T1000 (cell line): ENCODE results near the gene SH3TC1.

Source experiments
- DNase-seq: peaks from one replicate; lab custom pipeline; 2025; ENCODE audit warnings: mixed read lengths; lab: John Stamatoyannopoulos, UW

The SH3TC1 gene

DNA sequence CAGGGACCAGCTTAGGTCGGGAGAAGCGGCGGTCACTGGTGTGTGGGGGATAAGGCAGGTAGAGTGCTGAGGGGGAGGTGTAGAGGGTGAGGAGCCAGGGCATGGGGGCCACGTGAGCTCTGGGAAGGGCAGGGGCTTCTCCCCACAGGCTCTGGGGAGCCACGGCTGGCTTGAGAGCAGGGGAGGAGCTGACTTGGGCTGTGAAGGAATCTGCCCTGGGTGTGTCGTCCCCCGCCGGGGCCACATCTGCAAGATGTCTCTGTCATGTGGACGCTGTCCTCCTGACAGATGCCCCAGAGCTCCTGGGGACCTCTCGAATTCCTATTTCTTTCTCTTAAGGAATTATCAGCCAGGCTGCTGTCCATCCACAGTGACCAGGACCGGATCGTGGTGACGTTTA, 15.0 kb downstream of the SH3TC1 start:
- DNase-seq: no peak

DNA sequence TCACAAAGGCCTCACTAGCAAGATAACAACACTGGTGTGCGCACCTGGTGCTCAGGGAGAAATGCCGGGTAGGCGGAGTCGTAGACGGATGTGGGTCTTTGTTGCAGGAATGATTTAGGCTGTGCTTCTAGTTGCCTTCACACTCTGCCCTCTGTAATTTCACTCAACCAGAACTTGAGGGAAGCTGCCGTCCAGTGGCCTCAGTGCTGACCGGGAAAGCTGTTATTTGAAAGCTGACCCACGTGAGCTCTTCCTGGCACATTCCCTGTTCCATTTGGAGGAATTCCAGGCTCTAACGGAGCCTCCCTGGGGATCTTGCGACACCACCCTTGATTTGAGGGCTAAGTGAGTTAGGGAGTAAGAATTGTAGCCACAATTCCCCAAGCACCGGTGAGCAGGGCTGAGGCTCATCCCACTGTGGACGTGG, 15.9 kb downstream of the SH3TC1 start:
- peak; percentile 26 for DNase-seq

DNA sequence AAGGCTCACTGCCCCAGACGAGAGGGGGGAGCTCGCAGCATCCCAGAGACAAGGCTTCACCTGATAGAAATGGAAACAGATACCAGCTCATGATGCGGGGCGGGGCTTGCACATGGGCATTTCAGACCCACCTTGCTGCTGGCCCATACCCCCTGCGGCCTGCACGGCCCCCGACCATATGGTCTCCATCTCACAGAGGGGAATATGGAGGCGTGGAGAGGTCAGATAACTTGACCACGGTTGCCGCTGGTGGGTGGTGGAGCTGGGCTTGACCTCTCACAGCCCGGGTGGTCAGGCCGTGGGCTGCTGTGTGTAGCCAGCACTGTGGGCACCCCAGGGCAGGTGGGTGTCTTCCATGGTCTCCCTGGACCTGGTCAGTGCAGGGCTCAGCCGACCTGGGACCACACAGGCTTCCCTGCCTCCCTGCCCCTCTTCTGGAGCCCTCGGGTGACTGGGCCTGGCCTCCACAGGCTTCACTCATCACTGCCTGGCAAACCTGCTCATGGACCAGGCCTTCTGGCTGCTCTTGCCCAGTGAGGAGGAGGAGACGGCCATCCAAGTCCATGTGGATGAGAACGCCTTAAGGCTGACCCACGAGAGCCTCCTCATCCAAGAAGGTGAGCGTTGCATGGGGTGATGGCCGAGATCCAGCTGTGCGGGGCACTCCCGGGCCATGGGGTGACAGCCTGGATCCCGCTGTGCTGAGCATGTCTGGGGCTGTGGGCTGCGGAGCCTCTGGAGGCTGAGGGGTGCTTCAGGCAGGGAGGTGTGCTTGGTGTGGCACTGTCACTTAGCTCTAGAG, 16.8 kb downstream of the SH3TC1 start:
- no peak for DNase-seq

DNA sequence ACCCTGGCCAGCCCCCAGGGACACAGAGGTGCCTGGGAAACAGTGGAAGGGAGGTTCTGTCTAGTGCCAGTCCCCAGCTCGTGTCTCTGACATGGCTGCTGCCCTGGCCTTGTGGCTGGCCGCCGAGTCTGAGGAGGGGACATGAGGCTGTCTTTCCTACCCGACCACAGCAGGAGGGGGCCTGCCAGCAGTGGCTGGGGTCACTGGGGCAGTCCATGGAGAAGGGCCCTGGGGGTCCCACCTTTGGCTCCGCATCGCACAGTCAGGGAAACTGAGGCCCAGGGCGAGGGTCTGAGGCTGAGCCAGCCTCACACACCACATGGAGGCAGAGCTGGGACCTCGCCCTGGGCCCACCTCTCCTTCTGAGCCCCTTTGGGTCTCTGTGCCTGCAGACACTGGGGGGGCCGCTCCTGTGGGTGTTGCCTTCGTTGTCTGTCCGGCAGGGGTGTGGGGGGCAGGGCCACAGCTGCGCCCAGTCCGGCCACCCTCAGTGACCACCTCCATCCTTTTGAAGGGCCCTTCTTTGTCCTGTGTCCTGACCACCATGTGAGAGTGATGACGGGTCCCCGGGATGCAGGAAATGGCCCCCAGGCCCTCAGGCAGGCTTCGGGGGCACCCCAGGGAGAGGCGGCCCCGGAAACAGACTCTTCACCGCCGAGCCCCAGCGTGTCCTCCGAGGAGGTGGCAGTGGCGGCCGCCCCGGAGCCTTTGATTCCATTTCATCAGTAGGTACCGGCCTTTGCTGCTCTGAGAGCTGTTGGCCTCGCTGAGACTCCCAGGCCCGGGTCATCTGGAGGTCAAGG, 17.6 kb downstream of the SH3TC1 start:
- DNase-seq: no peak

DNA sequence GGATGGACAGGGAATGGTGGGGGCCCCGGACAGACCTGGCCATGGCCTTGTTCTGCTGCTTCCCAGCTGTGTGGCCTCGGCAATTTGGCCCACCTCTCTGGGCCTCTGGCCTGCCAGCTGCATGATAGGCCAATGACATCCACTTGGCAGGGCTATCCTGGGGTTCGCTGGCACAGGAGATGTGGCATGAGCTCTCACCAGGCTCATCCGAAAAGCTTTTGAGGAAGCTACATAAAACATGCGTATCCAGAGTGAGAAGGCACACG, 18.1 kb downstream of the SH3TC1 start:
- DNase-seq: no peak

DNA sequence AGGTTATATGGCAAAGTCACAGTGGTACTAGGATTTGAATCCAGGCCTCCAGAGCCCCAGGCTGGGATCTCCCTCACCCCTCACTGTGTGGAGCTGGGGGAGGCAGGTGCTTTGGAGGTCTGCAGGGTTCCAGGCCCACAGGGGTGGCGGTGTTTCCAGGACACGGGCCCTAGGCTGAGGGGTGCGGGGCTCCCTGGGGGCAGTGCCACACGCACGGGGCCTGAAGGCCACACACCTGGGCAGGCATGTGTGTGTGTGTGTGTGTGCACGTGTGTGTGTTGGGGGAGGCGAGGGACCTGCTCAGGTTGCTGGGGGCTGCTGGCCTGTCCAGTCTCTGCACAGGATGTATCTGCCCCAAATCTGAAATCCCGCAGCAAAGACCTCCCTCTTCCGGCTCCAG, 18.8 kb downstream of the SH3TC1 start:
- no peak for DNase-seq

DNA sequence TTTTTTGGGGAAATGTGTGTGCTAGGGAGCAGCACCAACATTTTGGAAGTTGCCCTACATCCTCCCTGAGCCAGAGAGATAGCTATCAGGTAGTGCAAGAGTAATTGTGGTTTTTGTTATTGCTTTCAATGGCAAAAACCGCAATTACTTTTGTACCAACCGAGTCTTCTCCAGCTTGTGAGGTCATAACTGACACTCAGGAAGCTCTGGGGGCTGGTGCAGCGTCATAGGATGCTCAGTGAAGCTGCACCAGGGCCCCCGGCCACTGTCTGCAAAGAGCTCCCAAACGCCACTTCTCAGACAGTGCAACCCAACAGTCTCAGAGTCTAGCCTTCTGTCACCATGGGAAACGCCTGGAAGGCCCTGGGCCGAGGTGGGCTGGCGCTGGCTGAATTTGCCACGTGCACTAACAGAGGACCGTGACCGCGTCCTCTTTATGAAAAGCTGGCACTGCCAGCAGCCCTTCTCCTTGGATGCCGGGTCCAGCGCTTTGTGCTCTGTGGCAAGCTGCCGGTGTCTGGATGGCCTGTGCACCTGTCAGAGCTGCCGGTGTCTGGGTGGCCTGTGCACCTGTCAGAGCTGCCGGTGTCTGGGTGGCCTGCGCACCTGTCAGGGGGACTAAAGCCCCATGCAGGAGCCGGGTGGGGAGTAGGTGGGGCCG, 19.4 kb downstream of the SH3TC1 start:
- no peak for DNase-seq

DNA sequence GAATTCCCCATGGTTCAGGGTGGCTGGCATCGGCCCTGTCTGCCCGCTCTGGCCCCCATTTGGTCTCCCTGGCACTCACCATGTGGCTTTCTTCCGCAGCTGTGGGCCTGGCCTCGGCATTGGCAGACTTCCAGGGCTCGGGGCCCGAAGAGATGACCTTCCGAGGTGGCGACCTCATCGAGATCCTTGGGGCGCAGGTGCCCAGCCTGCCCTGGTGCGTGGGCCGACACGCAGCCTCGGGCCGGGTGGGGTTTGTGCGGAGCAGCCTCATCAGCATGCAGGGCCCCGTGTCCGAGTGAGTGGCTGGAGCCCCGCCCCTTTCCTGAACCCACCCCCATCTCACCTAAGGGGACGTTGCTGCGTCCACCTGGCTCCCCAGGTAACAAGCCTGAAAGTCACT, 20.1 kb downstream of the SH3TC1 start:
- DNase-seq: no peak

DNA sequence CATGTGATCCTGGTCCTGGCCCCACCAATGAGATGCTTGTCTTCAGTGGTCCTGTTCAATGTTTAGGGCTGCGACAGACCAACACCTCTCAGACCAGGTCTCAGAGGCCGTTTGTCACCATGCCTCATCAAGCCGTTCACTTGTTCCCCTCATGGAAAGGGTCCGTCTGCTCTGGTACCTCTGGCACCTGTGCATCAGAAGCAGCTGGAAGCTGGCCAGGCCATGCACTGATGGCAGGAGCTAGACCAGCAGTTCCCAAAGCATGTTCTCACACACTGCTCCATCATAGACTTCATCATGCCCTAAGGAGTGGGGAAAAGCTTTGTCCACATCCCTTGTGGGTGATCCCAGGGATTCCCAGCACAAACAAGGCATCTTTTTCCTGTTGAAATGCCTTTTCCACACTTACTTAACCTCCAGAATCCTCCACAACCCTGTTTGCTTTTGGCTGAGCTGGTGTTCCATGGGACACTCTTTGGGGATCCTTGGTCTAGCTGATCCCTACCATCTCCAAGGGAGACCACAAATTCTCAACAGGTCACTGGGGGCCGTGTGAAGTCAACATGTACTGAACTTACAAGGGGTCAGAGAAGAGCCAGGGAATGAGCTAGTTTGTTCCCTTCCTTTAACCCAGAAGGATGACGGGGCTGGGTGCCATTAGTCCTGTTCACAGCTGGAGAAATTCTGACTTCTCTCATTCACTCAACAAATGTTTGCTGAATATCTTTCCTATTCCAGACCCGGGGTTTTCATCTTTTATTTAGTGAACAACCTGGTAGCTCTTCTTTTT, 21.8 kb downstream of the SH3TC1 start:
- no peak for DNase-seq

DNA sequence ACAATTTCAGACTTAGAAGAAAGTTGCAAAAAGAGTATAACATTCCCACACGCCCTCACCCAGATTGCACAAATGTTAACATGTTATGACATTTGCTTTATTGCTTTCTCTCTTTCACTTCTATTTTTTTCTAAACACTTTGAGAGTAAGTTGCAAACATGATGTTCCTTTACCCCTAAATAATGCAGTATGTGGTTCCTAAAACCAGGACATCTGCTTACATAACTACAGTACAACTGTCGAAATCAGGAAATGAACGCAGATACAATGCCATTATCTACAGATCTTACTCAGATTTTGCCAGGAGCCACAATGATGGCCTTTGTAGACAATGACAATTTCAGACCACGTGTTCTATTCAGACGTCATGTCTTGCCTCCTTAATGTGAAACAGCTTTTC, 22.4 kb downstream of the SH3TC1 start:
- DNase-seq: no peak

DNA sequence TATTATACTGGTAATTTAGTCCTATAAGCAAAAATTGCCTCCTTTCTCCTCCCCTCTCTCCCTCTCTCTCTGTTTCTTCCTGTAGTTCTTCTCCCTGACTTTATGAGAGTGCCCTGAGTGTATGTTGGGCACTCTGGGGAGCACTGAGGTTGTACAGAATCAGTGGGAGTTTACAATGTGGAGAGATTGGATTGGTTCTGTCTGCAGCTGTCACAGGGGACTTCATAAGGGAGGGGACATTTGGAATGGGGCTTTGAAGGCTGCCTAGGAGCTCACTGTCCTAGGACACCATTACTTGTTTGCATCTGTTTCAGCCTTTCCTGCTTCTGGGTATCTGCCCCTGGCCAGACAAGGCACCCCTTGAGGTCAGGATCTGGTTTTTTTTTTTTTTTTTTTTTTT, 22.9 kb downstream of the SH3TC1 start:
- DNase-seq: no peak

DNA sequence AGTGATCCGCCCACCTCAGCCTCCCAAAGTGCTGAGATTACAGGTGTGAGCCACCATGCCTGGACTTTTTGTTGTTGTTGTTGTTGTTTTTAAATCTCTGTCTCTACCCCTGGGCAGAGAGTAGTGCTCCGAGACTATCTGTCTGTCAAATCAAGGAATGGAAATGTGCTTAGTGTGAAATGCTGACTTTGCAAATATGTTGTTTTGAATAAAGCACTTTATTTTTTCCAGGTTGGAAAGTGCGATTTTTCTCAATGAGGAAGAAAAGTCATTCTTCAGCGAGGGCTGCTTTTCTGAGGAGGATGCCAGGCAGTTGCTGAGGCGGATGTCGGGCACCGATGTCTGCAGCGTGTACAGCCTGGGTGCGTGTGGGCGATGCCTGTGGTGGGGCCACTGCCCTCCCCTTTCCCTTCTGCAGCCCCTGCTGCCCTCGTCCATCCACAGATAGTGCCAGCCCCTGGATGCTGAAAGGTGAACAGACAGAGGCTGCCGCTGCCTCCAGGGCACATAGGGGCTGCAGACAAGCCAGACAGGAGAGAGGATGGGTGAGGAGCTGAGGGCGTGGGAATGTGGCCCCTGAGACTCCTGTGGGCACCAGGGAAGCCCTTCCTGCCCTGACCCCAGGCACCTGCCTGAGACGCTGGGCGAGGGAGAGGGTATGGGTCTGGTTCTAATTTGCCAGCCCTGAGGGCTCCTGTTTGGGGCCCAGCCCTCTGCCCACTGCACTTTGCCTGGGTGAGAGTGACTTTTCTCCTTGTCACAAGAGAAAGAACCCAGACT, 23.7 kb downstream of the SH3TC1 start:
- no peak for DNase-seq

DNA sequence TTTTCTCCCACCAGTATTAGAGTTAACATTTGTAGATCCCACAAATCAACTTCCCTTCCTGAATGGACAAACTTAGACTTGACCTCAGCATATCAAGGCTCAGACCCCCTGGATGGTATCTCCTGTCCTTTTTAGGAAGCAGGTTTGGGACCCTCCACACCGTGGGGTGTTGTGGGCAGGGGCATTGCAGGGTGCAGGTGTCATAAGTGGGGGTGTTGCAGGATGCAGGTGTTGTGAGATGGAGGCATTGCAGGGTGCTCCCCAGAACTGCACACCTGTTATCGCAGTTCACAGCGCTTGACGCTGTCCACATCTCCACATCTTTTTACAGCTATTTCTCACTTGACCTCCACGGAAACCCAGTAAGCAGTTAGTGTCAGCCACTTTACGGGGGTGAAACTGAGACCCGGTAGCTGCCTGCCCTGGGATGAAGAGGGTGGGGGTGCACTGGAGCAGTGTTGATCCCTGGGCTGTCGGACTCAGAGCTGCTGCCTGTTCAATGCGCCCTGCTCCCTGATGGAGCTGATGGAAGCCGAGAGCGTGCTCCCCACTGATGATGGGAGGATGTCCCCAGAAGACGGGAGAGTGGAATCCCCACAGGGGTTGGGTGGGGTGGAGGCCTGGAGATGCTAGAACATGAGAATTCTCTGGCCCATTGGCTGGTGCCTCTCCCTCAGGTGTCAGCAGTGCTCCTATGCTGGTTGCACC, 25.3 kb downstream of the SH3TC1 start:
- no peak for DNase-seq

DNA sequence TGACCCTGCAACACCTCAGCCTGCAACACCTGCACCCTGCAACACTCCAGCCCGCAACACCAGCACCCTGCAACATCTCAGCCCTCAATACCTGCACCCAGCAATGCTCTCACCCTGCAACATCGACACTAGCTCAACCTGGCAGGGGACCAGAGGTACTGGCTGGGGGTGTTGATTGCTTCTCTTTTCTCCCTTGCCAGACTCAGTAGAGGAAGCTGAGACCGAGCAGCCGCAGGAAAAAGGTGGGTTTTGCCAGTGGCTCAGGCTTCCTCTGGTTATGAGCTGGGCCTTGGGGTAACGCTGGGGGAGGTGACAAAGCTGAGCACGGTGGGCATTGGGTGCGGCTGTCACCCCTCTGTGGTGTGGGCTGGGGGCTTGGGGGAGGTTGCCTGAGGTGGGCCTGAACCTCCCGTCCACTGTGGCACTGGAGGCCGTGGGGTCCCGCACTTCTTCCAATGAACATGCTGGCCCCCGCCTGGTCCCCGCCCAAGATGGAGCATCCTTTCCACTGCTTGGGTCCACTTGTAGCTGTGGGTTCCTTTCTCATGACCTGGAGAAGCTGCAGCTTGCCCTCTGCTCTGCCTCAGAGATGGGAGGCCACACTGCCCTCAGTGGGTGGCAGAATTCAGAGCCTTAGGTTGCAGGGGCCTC, 26.0 kb downstream of the SH3TC1 start:
- DNase-seq: no peak

DNA sequence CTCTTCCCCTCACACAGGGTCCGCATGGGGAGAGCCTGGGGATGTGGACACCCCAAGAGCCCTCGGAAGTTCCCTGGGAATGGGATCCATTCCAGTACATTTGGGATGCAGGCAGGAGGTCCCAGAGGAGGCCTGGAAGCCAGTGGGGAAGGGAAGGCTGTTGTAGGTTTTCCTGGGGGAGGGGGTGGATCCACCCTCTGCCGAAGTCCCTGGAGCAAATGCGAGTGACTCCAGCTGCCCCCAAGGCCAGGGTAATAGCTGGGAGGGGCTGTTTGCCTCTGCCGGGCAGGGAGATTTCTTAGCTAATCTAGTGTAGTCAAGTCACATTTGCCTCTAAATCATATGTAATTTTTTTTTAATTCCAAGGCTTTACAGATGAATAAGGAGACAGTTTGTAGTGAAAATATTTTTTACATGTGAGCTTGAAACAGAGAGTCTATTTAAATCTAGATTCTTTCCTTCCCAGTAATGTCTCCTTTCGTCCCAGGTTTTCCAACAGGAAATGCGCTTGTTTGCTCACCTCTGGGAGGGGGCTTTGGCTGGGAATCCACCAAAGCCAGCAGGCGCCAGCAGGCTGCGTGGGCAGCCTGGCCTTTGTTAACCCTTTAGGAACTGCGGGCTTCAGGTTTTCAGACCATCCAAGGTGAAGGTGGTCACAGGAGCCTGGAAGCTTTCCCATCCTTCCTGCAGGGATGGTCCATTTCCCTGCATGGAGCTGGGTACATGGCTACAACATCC, 26.8 kb downstream of the SH3TC1 start:
- no peak for DNase-seq

DNA sequence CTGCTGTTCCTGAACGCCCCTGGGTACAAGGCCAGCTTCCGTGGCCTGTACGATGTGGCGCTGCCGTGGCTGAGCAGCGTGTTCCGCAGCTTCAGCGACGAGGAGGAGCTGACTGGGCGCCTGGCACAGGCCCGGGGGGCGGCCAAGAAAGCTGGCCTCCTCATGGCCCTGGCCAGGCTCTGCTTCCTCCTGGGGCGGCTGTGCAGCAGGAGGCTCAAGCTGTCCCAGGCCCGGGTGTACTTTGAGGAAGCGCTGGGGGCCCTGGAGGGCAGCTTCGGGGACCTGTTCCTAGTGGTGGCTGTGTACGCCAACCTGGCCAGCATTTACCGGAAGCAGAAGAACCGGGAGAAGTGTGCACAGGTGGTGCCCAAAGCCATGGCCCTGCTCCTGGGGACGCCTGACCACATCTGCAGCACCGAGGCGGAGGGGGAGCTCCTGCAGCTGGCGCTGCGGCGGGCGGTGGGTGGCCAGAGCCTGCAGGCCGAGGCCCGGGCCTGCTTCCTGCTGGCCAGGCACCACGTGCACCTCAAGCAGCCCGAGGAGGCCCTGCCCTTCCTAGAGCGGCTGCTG, 28.2 kb downstream of the SH3TC1 start:
- DNase-seq: no peak

DNA sequence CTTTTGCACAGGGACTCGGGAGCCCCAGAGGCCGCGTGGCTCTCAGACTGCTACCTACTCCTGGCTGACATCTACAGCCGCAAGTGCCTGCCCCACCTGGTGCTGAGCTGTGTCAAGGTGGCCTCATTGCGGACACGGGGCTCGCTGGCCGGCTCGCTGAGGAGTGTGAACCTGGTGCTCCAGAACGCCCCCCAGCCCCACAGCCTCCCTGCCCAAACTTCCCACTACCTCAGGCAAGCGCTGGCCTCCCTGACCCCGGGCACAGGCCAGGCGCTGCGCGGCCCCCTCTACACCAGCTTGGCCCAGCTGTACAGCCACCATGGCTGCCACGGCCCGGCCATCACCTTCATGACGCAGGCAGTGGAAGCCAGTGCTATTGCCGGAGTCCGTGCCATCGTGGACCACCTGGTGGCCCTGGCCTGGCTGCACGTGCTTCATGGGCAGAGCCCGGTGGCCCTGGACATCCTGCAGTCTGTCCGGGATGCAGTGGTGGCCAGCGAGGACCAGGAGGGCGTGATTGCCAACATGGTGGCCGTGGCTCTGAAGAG, 28.8 kb downstream of the SH3TC1 start:
- no peak for DNase-seq

DNA sequence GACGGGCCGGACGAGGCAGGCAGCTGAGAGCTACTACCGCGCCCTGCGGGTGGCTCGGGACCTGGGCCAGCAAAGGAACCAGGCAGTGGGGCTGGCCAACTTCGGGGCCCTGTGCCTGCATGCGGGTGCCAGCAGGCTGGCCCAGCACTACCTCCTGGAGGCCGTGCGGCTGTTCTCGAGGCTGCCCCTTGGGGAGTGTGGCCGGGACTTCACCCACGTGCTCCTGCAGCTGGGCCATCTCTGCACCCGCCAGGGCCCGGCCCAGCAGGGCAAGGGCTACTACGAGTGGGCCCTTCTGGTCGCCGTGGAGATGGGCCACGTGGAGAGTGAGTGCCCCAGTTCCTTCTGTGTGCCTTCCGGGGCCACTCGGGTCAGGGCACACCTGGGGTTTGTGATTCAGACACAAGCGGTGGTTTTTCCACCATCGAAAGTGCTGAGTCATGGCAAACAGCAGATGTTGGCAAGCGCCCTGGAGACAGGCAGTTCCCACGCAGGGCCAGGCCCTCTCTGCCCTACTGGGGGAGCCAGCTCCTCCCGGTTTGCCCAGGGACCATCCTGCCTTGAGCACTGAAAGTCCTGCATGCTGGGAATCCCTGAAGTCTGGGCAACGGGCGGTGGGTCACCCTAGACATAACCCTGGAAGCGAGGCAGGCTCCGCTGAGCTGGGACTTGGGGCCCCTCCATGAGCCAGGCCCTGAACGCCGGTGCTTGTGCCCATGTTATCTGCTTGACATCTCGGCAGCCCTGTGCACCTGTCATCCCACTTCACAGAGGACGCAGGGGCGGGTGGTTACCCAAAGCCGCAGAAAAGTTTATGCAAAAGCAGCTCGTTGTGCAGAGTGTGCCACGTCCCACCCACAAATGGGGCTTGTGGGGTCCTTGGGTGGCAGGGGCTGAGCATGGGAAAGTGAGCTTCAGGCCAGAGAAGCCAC, 29.5 kb downstream of the SH3TC1 start:
- DNase-seq: no peak
